Measurements from ENCODE around the gene RTL1.

DNA sequence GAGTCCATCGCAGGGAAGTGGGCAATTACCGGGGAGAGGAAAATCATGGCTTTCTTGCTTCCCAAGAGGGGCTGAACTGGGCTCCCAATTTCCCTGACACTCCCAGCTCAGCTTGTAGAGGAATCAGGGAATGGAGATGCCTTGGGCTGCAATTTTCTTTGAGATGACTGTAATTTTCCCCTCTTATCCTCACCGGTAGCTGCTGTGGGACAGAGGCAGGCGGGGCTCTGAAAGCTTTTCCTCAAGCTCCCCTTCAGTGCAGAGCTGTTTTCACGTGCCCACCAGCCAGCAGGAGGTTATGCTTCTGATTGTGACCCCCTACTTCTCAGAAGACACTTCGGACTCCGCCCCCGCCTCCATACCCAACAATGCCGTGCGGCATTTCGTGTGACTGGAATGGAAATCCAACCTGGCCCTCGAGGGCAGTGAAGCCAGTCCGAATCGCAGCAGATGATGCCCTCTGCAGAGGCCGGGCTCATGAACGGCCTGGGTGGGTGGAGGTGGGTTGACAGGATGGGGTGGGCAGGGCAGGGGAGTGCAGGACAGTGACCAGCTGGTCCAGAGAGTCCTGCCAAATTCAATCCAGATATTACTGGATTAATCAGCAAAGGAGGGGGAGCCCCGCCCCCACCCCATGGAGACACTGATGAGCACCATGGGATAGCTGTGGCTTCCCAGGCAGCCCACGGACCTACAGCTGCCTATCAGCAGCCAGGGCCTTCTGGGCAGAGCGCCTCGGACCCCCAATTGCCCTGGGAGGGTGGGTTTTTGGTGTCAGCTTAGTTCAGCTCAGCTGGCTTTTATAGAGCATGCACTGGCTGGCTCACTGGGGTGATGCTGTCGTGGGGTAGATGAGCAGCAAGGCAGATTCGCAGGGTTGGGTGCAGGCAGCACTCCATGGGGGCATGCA is 37.6 kb downstream of the RTL1 start:
- TF ChIP-seq, protein P1, sequence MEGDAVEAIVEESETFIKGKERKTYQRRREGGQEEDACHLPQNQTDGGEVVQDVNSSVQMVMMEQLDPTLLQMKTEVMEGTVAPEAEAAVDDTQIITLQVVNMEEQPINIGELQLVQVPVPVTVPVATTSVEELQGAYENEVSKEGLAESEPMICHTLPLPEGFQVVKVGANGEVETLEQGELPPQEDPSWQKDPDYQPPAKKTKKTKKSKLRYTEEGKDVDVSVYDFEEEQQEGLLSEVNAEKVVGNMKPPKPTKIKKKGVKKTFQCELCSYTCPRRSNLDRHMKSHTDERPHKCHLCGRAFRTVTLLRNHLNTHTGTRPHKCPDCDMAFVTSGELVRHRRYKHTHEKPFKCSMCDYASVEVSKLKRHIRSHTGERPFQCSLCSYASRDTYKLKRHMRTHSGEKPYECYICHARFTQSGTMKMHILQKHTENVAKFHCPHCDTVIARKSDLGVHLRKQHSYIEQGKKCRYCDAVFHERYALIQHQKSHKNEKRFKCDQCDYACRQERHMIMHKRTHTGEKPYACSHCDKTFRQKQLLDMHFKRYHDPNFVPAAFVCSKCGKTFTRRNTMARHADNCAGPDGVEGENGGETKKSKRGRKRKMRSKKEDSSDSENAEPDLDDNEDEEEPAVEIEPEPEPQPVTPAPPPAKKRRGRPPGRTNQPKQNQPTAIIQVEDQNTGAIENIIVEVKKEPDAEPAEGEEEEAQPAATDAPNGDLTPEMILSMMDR (conservative IDR thresholded peaks at IDR 0.05): no peak
- no peak for TF ChIP-seq ZFX (IDR thresholded peaks at IDR 0.05)

Data from C4-2B (cell line).